Cardiac fibroblast (primary cell): ENCODE data around the gene MTHFSD.
A peak's percentile ranks its signal among the peaks of the same experiment; 100 is the strongest.

Source experiments
- DNase-seq, 2 donors: peaks; one replicate each; pipeline versions ENCODE4 v3.0.0 to v3.0.0-alpha.2; 2010; ENCODE audit warnings: low read depth in 2 of 2
- H3K4me3 ChIP-seq, 2 donors: replicated peaks in 1 of 2; 1 replicate in 1 of 2; 2 replicates in 1 of 2; pipeline ENCODE4 v1.5.1; 2011; ENCODE audit warnings: low read depth in 2 of 2, low read length in 2 of 2, mild to moderate bottlenecking in 2 of 2, moderate library complexity in 1 of 2
- CTCF ChIP-seq: IDR thresholded peaks from one replicate; pipeline ENCODE4 v1.5.1; 2011; ENCODE audit warnings: low read depth, mild to moderate bottlenecking, low read length, inconsistent platforms

Gene MTHFSD

GRCh38 chr16:86573215-86573614, 18.2 kb upstream of the MTHFSD start:
- H3K4me3 ChIP-seq: no peak overlapping the region
- TF ChIP-seq CTCF: no peak
- DNase-seq: peak in 1 of 2 donors; percentile 57

GRCh38 chr16:86572606-86573005, 17.6 kb upstream of the MTHFSD start:
- H3K4me3 ChIP-seq: no peak overlapping the region
- no peak for TF ChIP-seq CTCF
- DNase-seq: no peak

- H3K4me3 ChIP-seq: peak overlapping the region in 1 of 2 donors; percentile 87
- no peak for TF ChIP-seq CTCF
Observed at GRCh38 chr16:86572041-86572521, 17.0 kb upstream of the MTHFSD start.

GRCh38 chr16:86571530-86571915, 16.5 kb upstream of the MTHFSD start:
- TF ChIP-seq CTCF: no peak
- peak in 1 of 2 donors; percentile 34 for DNase-seq
- peak overlapping the region in 1 of 2 donors; percentile 87 for H3K4me3 ChIP-seq

More at GRCh38 chr16:86572041-86572521, 17.0 kb upstream of the MTHFSD start:
- peak in 1 of 2 donors; percentile 62 for DNase-seq

- peak overlapping the region; percentile 22 to 87 for H3K4me3 ChIP-seq
- peak in 1 of 2 donors; percentile 41 for DNase-seq
- no peak for TF ChIP-seq CTCF
Observed at GRCh38 chr16:86570558-86571529, 15.8 kb upstream of the MTHFSD start.

GRCh38 chr16:86569701-86570447, 14.8 kb upstream of the MTHFSD start:
- no peak for TF ChIP-seq CTCF
- H3K4me3 ChIP-seq: peak overlapping the region; percentile 21 to 87
- DNase-seq: peak in 1 of 2 donors; percentile 24
